ENCODE data around the gene NF1. TPM values are rescaled to one million over a fixed set of nuclear protein-coding genes. Genes with fewer than 3 reads are reported as not detected.
"Not testable (repeated sequence)": the region's sequence is repeated elsewhere in the genome, so short reads cannot be mapped to it uniquely, and the experiment has no call there.

Gene NF1
- total RNA-seq, 1 experiment from 2014 or later: 33.6 TPM

GRCh38 chr17:31079731-31080130, 15.0 kb upstream of the NF1 start:
- no peak for DNase-seq (ENCODE audit: extremely low read depth, low read depth)

GRCh38 chr17:31085563-31085962, 9.2 kb upstream of the NF1 start:
- no peak for DNase-seq (ENCODE audit: extremely low read depth, low read depth)

- DNase-seq (ENCODE audit: extremely low read depth, low read depth): no peak
These were observed 5.3 kb upstream of the NF1 start for GRCh38 chr17:31089471-31089870.

GRCh38 chr17:31090650-31091049, 4.1 kb upstream of the NF1 start:
- not testable (repeated sequence) for DNase-seq (ENCODE audit: extremely low read depth, low read depth)

GRCh38 chr17:31092475-31093064, 2.2 kb upstream of the NF1 start:
- DNase-seq (ENCODE audit: extremely low read depth, low read depth): no peak

GRCh38 chr17:31093866-31094599, 744 bp upstream of the NF1 start:
- DNase-seq (ENCODE audit: extremely low read depth, low read depth): no peak

GRCh38 chr17:31095236-31096105, 694 bp downstream of the NF1 start:
- no peak for DNase-seq (ENCODE audit: extremely low read depth, low read depth)

GRCh38 chr17:31096106-31096436, 1.3 kb downstream of the NF1 start:
- DNase-seq (ENCODE audit: extremely low read depth, low read depth): no peak

- no peak for DNase-seq (ENCODE audit: extremely low read depth, low read depth)
These were observed 4.2 kb downstream of the NF1 start for GRCh38 chr17:31099016-31099415.

- DNase-seq (ENCODE audit: extremely low read depth, low read depth): no peak
These were observed 6.2 kb downstream of the NF1 start for GRCh38 chr17:31100840-31101459.

- no peak for DNase-seq (ENCODE audit: extremely low read depth, low read depth)
These were observed 7.2 kb downstream of the NF1 start for GRCh38 chr17:31101943-31102342.

GRCh38 chr17:31105991-31106390, 11.2 kb downstream of the NF1 start:
- DNase-seq (ENCODE audit: extremely low read depth, low read depth): no peak

GRCh38 chr17:31111183-31111582, 16.4 kb downstream of the NF1 start:
- no peak for DNase-seq (ENCODE audit: extremely low read depth, low read depth)

- no peak for DNase-seq (ENCODE audit: extremely low read depth, low read depth)
These were observed 17.4 kb downstream of the NF1 start for GRCh38 chr17:31112001-31112661.

GRCh38 chr17:31113368-31113767, 18.6 kb downstream of the NF1 start:
- DNase-seq (ENCODE audit: extremely low read depth, low read depth): not testable (repeated sequence)

GRCh38 chr17:31113939-31114338, 19.2 kb downstream of the NF1 start:
- DNase-seq (ENCODE audit: extremely low read depth, low read depth): no peak

- no peak for DNase-seq (ENCODE audit: extremely low read depth, low read depth)
These were observed 20.3 kb downstream of the NF1 start for GRCh38 chr17:31114956-31115555.

GRCh38 chr17:31116167-31116566, 21.4 kb downstream of the NF1 start:
- DNase-seq (ENCODE audit: extremely low read depth, low read depth): no peak

- no peak for DNase-seq (ENCODE audit: extremely low read depth, low read depth)
These were observed 28.0 kb downstream of the NF1 start for GRCh38 chr17:31122746-31123145.

- DNase-seq (ENCODE audit: extremely low read depth, low read depth): no peak
These were observed 31.5 kb downstream of the NF1 start for GRCh38 chr17:31126318-31126717.

Data from NCI-H460 (cell line).